HL-60 (cell line): ENCODE measurements around the gene DAGLB.

ENCODE experiments used
- SPI1 ChIP-seq: IDR thresholded peaks from 2 replicates; pipeline ENCODE4 v1.6.1; 2012; ENCODE audit warnings: low read depth, mild to moderate bottlenecking, borderline replicate concordance
- TF ChIP-seq, protein P1 (sequence below): IDR thresholded peaks from one replicate; pipeline ENCODE4 v1.5.1; 2011; ENCODE audit warnings: low read length, control low read depth, inconsistent platforms; ENCODE audit not compliant: insufficient read depth

DNA sequence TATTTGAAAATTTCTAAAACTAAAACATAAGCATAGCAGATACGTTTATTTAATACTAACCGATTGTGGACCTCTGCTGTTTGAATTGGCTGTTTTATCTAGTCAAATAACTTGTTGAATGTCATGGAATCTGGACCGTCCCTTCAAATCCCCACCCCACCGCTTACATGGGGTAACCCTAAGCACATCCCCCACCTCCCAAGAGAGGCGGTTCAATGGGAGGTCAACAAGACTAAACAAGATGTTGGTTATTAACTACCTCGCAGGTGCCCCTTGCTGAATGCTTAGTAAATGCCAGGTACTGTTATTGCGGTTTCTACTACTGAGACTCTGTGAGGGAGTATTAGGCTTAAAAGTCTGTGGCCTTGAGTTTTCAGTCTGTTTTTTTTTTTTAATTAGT, 70.9 kb downstream of the DAGLB start:
- TF ChIP-seq, protein P1, sequence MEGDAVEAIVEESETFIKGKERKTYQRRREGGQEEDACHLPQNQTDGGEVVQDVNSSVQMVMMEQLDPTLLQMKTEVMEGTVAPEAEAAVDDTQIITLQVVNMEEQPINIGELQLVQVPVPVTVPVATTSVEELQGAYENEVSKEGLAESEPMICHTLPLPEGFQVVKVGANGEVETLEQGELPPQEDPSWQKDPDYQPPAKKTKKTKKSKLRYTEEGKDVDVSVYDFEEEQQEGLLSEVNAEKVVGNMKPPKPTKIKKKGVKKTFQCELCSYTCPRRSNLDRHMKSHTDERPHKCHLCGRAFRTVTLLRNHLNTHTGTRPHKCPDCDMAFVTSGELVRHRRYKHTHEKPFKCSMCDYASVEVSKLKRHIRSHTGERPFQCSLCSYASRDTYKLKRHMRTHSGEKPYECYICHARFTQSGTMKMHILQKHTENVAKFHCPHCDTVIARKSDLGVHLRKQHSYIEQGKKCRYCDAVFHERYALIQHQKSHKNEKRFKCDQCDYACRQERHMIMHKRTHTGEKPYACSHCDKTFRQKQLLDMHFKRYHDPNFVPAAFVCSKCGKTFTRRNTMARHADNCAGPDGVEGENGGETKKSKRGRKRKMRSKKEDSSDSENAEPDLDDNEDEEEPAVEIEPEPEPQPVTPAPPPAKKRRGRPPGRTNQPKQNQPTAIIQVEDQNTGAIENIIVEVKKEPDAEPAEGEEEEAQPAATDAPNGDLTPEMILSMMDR = no peak
- no peak for TF ChIP-seq SPI1
